DMS 273 (cell line): ENCODE results near the gene UST.

Experiments
- DNase-seq: peaks from one replicate; lab custom pipeline; 2025; ENCODE audit not compliant: unreplicated experiment; lab: John Stamatoyannopoulos, UW

UST gene

DNA sequence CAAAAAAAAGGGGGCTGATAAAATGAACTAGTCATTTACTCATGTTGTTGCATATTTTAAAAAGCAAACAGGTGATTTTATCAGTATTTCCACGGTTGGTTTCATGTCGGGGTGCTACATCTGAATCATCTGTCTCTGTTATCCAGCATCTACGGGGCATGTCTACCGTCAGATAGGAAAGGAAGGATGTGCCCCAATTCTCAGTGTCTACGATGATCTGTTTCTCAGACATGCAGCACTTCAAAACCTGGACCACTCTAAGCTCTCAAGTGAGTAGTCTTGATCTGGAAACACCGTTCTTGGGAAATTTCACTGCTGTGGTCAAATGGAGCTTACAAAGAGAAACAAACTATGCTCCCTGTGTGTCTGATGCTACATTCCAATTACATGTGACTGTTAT lies 330.4 kb downstream of the UST start:
- DNase-seq, result no peak

DNA sequence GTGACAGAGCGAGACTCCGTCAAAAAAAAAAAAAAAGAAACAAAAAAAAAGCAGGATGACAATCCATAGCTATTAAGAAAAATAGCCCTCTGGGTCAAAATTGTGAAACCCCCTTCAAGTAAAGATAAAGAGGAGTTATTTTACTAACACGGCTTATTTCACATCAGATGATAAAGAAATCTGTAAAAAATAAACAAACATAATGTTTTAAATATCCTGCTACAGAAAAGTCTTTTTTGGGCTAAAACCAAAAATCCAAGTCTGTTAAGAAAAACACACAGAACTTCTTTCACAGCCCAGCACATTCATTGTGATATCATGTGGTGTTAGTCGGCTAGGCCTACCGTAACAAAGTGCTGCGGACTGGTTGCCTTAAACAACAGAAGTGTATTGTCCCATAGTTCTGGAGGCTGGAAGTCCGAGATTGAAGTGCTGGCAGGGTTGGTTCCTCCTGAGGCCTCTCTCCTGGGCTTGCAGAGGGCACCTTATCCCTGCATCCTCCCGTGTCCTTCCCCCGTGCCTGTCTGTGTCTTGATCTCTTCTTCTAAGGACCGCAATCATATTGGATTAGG lies 331.5 kb downstream of the UST start:
- no peak for DNase-seq

DNA sequence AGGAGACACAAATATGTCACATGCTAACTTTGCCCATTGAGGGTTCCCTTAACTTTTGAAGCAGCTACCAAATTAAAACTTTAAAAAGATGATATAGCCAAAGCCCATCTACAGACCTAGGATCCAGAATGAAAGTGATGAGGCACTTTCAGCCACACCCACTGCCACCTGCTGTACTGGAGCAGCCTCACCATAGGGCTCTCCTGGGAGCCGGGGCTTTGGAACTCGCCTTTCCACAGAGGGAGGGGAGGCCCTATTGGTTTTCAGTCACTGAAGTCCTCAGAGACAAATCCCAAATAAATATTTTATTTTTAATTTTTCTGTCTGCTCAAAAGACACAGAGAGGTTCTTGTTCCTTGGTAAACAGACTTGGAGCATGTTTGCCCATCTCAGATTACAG lies 332.6 kb downstream of the UST start:
- DNase-seq, result peak; percentile 52

DNA sequence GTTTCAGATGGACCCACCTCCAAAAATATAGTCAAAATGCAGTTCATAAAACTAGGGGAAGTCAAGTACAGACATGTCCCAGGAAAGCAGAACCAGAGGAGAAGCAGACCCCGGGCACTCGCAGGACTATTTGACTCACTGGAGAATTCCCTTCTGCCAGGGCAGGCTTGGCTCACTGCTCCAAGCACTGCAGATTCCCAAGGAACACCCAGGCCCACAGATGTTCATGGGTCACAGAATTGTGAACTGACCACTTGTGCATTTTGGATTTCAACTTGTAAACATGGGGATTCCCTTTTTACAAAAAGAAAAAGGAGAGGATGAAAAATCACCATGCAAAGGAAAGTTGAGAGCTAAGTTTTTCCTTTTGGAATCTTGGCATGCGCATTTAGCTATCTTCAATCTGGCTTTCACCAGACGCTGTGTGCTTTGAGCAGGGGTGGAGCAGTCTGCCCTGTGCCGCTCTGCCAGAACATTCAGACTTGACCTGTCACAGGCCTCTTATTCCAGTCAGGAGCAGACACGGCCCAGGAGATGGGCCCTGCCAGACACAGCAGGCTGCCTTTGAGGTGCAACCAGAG lies 333.2 kb downstream of the UST start:
- peak; percentile 50 for DNase-seq

DNA sequence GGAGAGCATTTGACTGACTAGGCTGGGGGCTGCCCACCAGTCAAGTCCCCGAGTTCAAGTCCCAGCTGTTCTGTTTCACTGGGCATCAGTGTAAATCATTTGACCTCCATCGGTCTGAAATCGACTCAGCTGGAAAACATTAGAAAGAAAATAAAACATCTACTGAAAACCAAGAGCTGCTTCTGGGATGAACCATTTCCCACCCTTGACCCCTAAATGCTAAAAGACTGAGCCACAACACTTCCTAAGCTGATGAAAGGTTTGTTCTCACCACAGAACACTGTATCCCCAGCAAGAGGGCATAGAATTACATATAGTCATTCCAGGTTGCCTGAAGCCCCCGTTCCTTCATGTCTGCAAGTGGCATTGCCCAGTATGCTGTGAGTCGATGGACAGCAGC lies 333.7 kb downstream of the UST start:
- no peak for DNase-seq

DNA sequence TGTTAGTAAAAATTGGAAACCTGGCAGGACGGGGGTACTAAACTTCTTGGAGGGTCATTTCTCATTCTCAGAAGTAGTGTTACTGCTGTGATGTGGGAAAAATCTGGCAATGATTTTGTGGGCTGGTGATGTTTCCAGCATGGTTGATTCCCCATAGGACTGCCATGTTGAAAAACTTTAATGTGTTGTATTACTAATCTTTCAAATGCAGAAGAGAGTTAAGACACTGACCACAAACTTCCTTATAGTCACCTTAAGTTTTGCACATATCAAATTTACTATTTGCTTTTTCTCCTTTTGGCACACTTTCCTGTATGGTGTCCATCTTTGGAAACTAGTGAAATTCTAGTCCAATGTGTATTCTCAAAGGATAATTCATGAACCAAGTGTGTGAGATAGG lies 334.5 kb downstream of the UST start:
- no peak for DNase-seq

DNA sequence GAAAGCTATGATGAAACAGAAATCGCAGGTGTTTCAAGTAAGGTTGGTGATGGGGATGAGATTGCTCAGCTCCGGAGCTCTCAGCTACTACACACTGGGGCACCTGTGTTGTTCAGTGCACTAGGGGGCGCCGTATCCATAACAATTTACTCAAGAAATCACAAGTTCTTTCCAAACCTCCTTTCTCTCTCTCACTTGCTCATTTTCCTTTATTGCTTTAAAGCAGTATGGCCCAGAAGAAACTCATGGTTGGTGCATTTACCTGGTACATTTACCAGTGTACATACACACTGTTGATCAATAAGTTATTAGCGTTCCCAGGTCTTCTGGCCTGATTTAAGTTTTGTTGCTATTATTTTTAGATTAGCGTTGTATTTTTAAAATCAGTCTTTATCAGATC lies 335.5 kb downstream of the UST start:
- DNase-seq, result peak; percentile 74

DNA sequence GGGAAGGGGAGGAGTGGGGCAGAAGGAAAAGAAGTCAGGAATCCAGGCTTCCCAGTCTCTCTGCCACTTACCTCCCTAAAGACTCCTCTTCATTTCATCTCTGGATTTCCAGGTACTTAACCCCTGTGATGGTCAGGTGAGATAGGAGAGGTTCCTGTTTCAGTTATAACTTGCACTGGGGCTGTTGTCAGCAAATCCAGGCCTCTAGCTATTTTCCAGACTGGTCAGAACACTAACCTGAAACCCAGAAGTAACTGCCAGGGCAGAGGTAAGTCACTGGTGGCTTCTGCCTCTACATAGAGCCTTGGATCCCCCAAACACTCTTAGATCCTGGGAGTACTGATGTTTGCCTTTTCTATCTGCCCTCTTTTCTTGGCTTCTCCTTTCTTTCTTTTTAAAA lies 337.2 kb downstream of the UST start:
- no peak for DNase-seq

DNA sequence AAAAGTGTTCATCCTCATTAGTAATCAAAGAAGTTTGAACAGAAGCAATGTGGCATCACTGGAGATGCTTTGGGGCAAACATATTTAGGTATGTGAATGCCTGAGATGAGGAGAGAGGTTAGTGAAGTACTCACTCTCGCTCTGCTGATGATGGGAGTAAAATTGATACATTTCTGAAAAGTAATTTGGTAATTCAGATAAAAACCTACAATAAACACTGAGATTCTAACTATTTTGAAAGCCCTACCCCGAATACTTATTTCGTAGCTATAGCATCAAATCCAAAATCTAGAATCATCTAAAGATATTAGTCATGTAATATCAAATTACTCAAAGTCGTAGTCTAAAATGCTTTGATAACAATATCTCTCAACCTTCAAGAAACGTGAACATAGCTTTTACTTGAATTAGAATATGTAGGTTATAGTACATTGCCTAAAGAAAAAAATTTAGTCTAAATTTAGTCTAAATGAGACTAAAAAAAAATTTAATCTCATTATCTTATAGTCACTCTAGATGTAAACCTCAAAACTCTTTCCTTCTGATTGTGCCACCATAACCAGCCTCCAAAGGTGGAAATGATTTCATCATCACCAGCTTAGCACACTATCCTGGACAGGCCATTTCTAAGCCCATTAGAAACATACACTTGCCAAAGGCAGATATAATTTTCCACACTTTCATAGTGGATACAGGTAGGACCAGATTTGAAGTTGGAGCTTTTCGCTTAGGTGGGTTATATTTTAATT lies 338.2 kb downstream of the UST start:
- DNase-seq, result no peak

DNA sequence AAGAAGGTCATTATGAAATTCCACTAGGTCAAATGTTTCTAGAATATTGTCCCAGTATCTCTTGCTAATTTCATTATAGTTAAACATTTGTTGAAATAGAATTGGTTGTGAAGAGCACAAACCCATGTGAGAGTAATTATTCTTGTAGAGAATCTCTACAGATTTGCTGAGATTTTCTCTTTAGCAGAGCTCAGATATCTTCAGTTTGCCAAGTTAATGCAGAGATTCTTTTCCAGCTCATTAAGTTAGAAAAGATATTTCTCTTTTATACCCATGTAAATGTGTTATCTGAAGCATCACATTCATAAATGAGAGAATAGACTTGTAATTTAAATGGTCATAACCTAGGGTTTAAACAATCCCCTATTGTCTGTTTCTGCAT lies 338.7 kb downstream of the UST start:
- DNase-seq, result no peak

DNA sequence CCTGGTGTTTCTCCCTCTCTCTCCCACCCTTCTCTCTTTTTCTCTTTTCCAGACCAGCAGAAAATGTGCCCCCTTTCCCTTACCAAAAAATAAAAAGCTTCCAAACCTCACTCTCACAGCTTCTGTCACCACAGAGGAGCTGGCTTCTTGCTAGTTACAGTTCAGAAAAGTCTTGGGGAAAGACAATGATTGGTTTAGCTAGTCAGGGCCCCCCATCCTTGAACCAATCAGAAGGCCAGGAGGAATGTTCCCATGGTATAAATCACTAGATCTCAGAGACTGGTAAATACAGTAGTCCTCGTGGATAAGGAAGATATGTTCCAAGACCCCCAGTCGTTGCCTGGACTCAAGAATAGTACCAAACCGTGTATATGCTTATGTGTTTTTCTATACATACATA lies 339.5 kb downstream of the UST start:
- no peak for DNase-seq

DNA sequence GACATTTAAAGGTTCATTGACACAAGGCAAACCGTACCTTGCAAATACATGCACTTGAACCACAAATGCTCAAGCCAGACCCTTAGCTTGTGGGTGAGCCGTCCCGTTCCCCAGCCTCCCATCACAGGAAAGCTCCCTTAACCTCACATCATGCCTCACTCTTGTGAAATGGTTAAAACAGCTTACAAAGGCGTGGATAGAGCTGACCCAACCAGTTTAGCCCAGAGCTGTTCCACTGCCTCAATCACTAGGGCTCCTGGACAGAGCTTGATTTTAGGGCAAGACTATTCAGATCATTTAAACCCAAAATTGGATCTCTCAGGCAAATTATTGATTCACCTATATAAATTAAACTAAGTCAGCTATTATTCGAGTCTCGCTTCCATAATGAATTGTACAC lies 341.1 kb downstream of the UST start:
- no peak for DNase-seq

DNA sequence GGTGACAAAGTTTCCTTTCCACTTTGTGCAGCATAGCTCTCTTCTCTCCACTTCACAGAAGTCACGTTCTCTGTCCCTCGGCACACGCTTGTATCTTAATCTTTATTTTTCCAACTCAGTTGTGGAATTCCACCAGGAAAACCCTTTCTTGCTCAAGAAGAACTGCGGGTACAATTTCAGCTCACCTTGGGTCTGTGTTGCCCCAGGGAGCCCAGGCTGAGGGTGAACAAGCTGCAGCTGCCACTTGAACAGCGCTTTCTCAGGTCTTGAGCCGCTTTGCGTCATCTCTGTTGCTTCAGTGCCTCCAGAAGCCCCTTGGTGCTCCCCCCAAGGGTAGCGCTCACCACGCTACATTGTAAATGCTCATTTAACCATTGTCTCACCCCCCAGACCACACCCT lies 341.5 kb downstream of the UST start:
- no peak for DNase-seq

DNA sequence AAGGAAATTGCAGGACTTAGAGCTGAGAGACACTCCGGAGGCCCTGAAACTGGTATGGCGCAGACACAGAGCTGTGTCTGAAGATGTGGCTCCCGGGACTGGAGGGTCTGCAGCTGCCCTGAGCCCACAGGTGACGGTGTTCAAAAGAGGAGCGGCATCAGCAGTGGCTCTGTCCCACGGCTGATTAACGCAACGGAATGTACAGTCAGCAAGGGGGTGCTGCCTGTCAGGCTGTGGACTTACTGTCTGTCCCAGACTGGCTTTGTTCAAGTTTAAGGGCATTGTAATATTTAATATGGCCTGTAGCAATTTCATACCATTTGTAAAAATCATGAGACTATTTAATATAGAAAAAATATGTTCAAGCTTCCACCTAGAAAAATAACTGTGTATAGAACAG lies 342.7 kb downstream of the UST start:
- DNase-seq, result peak; percentile 15

DNA sequence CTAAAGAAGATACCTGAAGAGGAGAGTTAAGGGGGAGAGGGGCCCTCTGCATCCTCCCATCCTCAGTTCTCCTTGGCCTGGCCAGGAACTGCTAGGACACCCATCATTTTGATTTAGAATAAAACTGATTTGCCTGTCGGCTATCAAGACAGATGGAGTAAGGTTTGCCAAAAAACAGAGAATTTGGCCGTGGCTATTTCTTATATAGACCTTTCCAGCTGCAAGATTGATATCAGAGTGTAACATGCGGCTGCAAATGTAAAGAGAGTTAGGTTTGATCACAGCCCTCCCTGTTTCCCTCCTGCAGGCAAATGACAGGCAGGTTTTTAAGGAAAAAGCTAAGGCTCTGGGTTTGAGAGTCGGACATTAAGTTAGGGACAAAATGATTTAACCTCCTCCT lies 344.1 kb downstream of the UST start:
- DNase-seq, result no peak

DNA sequence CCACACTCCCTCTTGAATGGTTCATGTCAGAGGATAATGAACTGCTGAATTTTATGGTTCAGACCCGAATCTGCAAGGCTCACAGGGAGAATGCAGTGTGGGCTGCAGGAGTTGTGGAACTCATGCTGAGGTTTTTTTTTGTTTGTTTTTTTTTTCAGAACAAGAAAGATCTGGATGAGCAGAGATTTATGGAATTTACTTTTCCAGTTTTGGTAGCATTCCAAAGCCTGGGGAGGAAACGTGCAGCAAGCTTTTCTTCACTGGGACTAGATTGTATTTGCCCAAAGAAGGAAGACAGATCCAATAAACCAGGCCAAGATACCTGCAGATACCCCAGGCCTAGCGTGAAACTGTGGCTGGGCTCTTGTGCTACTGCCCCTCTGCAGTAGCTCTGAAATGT lies 346.8 kb downstream of the UST start:
- DNase-seq, result no peak

DNA sequence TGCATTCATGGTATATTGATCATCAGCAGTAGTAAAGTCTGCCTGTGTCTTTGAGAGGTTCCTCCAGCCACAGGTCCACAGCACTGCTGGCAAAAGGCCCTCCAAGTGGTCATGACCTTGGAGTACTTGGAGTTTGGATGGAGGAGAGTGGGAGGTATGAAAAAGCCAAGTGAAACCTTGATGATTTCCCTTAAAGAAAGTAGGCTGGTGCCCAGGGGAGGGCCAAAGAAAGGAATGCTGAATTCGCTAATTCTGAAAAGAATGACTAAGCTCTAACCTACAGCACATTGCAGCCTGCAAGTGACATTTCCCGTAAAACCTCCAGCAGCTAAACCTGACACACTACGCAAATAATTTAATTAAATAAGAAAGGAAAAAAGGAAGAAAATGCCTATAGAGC lies 347.3 kb downstream of the UST start:
- no peak for DNase-seq

DNA sequence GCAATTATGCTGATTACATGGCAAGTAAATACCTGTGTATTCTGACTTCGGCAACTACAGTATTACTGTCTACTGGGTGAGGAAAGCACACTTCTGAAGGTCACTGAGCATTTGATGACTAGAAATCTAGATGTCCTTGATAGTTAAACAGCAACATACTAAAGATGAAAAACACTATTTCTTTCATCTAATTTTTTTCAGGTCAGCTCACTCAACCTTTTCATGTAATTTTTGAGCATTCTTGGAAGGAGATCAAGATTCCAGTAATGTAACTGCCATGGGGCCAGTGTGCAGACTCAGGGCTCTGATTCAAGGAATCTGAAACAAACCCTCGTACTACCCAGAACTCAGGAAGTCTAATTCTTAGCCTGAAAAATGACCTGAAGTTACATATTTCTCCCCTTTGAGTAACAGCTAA lies 348.1 kb downstream of the UST start:
- no peak for DNase-seq

DNA sequence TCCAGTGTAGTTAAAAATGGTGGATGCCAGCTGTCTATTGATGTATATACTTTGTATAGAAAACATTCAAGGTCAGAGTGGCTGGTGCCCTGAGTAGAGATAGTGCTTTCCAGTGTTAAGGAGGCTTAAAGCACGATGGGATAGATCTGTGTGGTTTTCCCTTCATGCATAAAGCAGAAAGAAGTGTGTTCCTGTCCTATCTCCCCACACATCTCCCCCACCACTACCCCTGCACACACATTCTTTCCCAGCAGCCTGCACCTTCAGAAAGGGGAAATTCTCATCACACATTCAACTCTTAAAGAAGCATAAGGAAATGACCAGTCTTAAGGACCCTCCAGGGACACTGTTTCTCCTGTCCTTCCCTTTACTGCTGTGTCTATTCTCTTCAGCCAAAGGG lies 349.0 kb downstream of the UST start:
- no peak for DNase-seq

DNA sequence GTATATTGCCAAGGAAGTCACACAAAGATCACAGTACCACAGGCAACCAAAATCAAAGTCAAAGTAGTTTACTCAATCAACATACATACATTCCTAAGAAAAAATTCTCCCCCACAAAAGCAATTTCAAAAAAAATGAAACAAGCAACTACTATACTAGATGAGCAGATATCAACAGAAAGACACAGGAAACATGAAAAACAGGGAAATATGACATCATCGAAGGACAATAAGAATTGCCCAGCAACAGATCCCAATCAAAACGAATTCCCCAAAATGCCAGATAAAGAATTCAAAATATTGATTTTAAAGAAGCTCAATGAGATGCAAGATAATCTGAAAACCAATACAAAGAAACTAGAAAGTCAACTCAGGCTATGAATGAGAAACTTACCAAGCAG lies 351.0 kb downstream of the UST start:
- no peak for DNase-seq

DNA sequence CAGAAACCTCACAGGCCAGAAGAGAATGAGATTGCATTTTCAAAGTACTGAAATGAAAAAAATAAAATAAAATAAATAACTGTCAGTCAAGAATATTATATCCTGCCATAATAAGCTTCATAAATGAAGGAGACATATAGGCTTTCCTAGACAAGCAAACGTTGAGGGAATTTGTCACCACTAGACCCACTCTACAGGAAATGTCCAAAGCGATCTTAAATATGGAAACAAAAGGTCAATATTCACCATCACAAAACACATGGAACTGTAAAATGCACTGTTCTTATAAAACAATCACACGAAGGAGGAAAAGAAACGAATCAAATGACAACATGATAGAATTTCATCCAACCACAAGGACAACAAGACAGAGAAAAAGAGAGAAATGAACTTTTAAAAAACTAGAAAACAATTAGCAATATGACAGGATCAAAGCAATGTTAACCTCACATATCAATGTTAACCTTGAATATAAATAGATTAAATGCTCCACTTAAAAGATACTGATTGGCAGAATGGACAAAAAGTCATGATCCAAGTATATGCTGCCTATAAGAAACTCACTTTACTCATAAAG lies 352.0 kb downstream of the UST start:
- DNase-seq, result no peak

DNA sequence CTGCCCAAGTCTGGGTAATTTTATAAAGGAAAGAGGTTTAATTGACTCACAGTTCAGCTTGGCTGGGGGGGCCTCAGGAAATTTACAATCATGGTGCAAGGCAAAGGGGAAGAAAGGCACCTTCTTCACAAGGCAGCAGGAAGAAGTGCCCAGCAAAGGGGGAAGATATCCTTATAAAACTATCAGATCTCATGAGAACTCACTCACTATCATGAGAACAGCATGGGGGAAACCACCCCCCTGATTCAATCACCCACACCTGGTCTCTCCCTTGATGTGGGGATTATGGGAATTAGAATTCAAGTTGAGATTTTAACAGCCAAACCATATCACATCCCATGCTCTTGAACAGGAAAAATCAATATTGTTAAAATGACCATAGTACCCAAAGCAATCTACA lies 355.5 kb downstream of the UST start:
- no peak for DNase-seq
